ENCODE measurements around the gene AATF.

DNA sequence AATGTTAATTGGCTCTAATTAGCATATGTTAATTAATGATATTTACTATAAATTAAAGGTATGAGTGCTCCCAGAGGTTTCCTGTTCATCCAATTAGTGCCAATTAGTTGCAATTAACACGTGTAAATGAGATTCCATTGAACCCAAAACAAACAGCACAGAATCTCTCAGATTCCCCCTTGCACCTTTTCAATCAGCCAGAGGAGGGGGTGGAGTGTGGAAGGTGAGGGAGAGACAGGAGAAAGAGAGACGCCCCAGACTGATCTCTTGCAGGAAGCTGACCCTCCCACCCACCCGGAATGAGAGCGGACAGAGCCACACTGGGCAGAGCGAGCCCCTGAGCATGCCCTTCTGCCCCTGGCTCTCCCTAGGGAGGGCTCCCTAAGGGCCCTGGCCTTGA is 35.6 kb upstream of the AATF start:
- TF ChIP-seq, protein P1, sequence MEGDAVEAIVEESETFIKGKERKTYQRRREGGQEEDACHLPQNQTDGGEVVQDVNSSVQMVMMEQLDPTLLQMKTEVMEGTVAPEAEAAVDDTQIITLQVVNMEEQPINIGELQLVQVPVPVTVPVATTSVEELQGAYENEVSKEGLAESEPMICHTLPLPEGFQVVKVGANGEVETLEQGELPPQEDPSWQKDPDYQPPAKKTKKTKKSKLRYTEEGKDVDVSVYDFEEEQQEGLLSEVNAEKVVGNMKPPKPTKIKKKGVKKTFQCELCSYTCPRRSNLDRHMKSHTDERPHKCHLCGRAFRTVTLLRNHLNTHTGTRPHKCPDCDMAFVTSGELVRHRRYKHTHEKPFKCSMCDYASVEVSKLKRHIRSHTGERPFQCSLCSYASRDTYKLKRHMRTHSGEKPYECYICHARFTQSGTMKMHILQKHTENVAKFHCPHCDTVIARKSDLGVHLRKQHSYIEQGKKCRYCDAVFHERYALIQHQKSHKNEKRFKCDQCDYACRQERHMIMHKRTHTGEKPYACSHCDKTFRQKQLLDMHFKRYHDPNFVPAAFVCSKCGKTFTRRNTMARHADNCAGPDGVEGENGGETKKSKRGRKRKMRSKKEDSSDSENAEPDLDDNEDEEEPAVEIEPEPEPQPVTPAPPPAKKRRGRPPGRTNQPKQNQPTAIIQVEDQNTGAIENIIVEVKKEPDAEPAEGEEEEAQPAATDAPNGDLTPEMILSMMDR (IDR thresholded peaks at IDR 0.05) = no peak
- no peak for TF ChIP-seq POLR2A (IDR thresholded peaks at IDR 0.05)

All from adrenal gland (tissue), 5 donors.